Activated CD4-positive, CD25-positive, alpha-beta regulatory T cell (primary cell): ENCODE measurements around the gene SGMS1.

Experiments
- DNase-seq, 4 experiments: peaks; one replicate each; lab custom pipeline; 2025; lab: John Stamatoyannopoulos, UW

The SGMS1 gene

DNA sequence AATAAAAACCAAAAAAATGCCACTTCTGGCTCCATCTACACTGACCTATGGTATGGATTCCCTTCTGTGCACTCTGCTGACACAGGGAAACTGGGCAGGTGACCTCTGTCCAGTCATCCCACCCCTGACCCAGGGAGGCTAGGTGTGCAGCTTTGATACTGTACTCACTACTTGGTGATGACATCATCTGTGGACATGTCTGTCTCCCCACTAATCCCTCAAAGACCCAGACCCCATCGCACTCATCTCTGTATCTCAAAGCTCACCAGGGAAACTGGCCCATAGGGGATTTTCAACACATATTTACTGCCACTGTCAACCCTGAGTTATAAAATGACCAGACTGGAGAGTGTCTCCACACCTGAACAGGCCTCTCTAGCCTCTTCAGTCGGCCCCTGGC is 10.6 kb downstream of the SGMS1 start:
- no peak for DNase-seq

GRCh38 chr10:50610368-50610767 is 13.4 kb downstream of the SGMS1 start:
- DNase-seq, result no peak

- no peak for DNase-seq
These were observed 16.3 kb downstream of the SGMS1 start for GRCh38 chr10:50607356-50607925.

DNA sequence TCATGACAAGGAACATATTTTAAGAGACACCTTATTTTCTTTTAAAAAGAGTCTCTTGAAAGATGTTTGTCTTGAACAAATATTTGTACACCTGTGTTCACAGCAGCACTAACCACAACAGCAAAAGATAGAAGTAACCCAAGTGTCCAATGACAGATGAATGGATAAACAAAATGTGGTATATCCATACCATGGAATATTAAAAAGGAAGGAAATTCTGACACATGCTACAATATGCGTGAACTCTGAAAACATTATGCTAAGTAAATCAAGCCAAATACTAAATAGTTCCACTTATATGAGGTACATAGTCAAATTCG is 17.8 kb downstream of the SGMS1 start:
- no peak for DNase-seq

DNA sequence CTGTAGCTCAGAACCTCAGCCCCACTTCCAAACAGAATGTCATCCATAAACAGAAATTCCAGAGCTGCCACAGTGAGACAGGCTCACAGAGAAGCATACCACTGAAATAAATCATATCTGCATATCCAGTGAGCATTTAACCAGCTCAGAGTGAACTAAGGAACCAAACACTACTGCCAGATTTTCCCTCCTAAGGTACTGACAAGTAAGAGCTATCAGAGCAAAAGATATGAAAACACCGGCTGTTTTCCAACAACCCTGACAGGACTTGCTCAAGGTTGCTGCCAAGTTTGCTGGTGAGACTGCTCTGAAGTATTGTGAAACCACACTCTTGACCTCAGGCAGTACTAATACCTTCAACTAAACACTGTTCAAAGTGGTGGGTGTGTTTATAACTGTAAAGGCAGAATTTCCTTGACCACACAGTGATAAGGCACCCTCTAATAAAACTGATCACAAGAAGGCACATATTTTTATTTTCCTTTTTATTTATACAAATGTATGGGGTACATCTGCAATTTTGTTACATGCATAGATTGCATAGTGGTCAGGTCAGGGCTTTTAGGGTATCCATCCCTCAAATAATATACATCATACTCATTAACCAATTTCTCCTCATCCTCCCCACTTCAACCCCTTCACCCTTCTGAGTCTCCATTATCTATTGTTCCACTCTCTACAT is 18.3 kb downstream of the SGMS1 start:
- DNase-seq, result no peak

DNA sequence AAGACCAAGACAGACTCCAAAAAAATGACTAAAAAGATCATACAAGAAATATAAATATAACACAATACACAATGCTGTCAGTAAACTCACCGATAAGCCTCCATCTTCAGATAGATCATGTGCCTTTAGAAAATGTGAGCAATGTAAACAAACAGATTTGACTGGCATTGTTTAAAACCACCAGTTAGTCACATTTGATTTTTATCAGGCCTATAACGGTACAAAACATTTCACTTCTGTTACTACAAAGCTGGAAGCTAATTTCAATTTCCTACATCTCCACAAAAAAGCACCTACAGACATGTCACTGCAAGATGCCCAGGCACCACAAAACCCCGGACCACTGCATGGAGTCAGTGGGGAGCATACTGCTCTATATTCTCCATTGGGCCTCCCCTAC is 18.9 kb downstream of the SGMS1 start:
- DNase-seq, result no peak

GRCh38 chr10:50604049-50604640 is 19.6 kb downstream of the SGMS1 start:
- no peak for DNase-seq

DNA sequence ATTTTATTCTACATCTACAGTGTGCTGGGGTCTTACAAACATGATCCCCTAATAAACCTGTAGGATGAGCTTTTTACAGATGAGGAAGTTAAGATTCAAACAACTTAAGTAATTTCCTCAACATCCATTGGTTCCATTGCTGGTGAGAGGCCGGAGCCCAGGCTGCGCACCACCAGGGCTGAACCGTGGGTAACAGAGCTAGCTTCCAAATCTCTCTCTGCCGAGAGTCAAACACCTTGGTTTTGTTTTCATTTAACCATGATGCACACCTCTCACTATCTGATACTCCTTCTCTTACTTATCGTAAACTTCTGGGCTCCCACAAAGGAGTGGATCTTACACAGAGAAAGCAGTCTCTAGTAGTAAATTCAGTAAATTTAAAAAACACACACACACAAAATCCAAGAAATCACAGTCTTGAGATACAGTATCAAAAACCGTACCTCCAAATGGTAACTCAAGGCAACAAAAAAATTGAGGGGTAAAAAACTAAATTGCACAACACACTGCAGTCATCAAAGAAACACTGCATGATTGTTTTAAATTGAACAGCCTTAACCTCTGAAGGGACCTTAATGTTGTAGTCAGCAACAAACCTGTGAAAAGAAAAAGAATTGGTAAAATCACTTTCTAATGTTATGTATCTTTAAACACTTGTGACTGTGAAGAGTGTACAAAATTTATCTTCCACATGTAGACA is 20.5 kb downstream of the SGMS1 start:
- DNase-seq, result no peak

- DNase-seq, result no peak
These were observed 21.8 kb downstream of the SGMS1 start for GRCh38 chr10:50601974-50602373.

- DNase-seq, result no peak
These were observed 22.8 kb downstream of the SGMS1 start for GRCh38 chr10:50600831-50601477.

- no peak for DNase-seq
These were observed 23.5 kb downstream of the SGMS1 start for GRCh38 chr10:50600286-50600685.

- no peak for DNase-seq
These were observed 26.9 kb downstream of the SGMS1 start for GRCh38 chr10:50596897-50597296.

- DNase-seq, result no peak
These were observed 27.3 kb downstream of the SGMS1 start for GRCh38 chr10:50596456-50596855.

- DNase-seq, result no peak
These were observed 28.0 kb downstream of the SGMS1 start for GRCh38 chr10:50595785-50596184.

GRCh38 chr10:50593523-50594376 is 30.0 kb downstream of the SGMS1 start:
- DNase-seq, result no peak

DNA sequence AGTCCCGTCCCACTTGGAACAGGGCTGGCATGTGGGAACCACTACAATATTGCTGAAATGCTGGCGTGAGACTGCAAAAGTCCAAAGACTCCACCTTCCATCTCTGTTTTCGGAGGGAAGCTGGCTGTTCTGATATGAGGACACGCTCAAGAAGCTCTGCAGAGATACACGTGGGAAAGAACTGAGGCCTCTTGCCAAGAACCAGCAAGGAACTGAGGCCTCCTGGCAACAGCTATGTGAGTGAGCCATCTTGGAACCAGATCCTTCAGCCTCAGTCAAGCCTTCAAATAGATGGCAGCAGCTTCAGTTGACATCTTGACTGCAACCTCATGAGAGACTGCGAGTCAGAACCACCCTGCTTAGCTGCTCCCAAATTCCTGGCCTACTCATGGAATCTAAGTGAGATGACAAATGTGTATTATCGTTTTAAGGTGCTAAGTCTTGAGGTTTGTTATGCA is 30.8 kb downstream of the SGMS1 start:
- no peak for DNase-seq

DNA sequence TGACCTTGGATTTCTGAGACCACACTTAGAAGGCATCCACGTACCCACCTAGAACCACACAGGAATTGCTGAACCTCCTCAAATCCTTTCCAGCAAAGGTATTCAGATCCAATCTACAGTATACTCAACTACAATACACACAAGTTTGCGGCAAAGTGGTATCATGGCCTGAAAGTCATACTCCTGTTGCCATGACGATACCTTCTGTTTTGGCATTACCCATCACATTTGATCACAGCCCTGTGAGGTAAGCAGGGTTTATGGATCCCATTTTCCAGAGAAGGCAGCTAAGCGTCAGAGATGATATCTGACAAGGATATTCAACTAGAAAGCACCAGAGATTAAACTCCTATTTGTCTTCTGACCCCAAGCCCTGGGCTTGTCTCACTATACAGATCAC is 32.8 kb downstream of the SGMS1 start:
- DNase-seq, result no peak

GRCh38 chr10:50586740-50587088 is 37.0 kb downstream of the SGMS1 start:
- no peak for DNase-seq

GRCh38 chr10:50585921-50586739 is 37.6 kb downstream of the SGMS1 start:
- no peak for DNase-seq

DNA sequence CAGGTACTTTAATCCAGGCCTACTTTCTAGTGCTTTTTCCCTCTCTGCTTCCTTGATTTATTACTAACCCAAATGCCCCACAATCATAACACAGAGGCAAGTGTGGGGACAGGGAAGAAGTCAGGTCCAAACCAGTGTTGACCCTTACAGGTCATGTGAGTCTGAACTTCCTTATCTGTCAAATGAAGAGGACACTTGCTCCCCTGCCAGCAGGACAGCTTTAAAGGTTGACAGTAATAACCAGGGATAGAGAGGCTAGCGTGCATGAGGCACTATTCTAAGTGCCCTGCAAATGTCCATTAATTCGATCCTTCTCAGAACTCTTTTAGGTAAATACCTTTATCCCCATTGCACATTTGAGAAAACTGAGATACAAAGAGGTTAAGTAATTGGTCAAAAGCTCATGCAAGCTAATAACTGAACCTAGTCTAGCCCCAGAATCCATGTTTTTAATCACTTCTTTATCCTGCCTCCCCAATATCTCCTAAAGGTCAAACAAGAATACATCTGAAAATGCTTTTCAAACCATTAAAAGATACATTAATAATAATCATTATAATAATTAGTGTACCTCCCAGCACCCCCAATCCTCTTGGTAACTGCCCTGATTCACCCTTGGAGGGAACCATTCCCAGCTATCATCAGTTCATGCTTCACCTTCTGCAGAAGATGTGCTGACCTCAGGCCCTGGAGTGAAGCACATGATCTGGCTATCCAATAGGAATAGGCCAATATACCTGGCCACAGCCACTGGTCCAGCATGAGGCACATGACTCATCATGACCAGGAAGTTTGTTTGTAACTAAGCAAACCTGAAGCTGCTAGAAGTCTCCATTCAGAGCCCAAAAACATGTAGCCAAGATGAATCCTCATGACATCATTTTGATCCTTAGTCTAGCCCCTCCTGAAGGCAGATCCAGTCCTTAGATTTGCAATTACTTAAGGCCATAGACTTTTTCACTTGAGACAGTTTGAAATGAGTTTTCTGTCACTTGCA is 40.7 kb downstream of the SGMS1 start:
- DNase-seq, result no peak
